ENCODE data around the gene RABGAP1.

The RABGAP1 gene

DNA sequence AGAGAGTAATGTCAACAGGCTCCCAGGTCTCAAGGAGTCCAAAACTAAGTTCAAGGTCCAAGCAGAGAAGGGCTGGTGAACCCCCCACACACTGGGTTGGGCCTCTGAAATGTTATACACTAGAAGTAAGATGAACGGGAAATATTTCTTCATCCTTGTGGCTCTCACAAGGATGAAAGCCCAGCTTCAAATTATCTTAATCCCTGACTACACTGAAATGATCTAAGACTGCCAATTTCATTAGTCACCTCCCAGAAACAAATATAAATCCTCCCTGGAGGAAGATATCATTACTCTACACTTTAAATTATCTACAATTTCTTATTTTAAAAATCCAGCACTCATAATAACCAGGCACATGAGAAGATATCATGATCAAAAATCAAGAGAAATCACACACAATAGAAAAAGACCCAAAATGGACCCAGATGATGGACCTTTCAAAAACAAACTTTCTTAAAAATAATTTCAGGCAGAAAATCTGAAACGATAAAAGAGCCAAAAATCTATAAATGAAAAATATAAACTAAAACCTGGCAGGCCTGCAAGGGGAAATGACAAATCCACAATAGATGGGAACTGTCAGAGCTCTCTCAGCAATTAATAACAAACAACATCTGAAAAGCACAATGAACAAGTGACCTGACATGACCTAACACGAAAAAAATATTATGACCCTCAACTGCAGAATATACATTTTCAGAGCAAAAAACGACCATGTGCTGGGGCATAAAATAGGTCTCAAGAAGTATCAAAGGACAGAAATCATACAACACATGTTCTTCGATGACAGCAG lies 210.1 kb downstream of the RABGAP1 start:
- in situ Hi-C loops (cut with HindIII; ENCODE audit: low sequenced_read_pairs), result no loop called here
